IMR-90 (cell line): ENCODE measurements around the gene KIF1B.

Experiments used
- BHLHE40 ChIP-seq: fragments of 150-350 bp; IDR thresholded peaks from 2 replicates; pipeline ENCODE4 v1.6.1; 2016; ENCODE audit warnings: mild to moderate bottlenecking, low read depth, low read length
- CHD1 ChIP-seq: IDR thresholded peaks from 2 replicates; pipeline ENCODE4 v1.6.1; 2012; ENCODE audit warnings: low read depth, low read length, improper control_type of control experiment
- CTCF ChIP-seq: conservative IDR thresholded peaks from 2 replicates; pipeline ENCODE4 v1.5.1; 2012; ENCODE audit warnings: mild to moderate bottlenecking, low read depth, low read length, improper control_type of control experiment
- ELK1 ChIP-seq: fragments of 150-350 bp; IDR thresholded peaks from 2 replicates; pipeline ENCODE4 v1.6.1; 2016; ENCODE audit warnings: low read depth, mild to moderate bottlenecking, low read length, moderate library complexity, borderline replicate concordance
- FOS ChIP-seq: fragments of 150-350 bp; IDR thresholded peaks from 2 replicates; pipeline ENCODE4 v1.6.1; 2016; ENCODE audit warnings: low read depth, low read length
- MAFK ChIP-seq: IDR thresholded peaks from 2 replicates; pipeline ENCODE4 v1.6.1; 2012; ENCODE audit warnings: low read depth, low read length, improper control_type of control experiment
- MAZ ChIP-seq: IDR thresholded peaks from 2 replicates; pipeline ENCODE4 v1.6.1; 2012; ENCODE audit warnings: low read depth, mild to moderate bottlenecking, low read length, improper control_type of control experiment, moderate library complexity, borderline replicate concordance
- MXI1 ChIP-seq: IDR thresholded peaks from 2 replicates; pipeline ENCODE4 v1.6.1; 2012; ENCODE audit warnings: low read depth, mild to moderate bottlenecking, low read length, moderate library complexity, borderline replicate concordance
- NFE2L2 ChIP-seq: fragments of 150-350 bp; IDR thresholded peaks from 2 replicates; pipeline ENCODE4 v1.6.1; 2016; ENCODE audit warnings: low read depth, mild to moderate bottlenecking, low read length
- POLR2A ChIP-seq: IDR thresholded peaks from 2 replicates; pipeline ENCODE4 v1.6.1; 2012; ENCODE audit warnings: mild to moderate bottlenecking, low read depth, low read length
- RAD21 ChIP-seq: IDR thresholded peaks from 2 replicates; pipeline ENCODE4 v1.6.1; 2012; ENCODE audit warnings: low read length, improper control_type of control experiment
- RCOR1 ChIP-seq: IDR thresholded peaks from 2 replicates; pipeline ENCODE4 v1.6.1; 2012; ENCODE audit warnings: mild to moderate bottlenecking, low read length, improper control_type of control experiment; ENCODE audit not compliant: insufficient replicate concordance
- SMC3 ChIP-seq: fragments of 150-350 bp; IDR thresholded peaks from 2 replicates; pipeline ENCODE4 v1.6.1; 2016; ENCODE audit warnings: low read depth, mild to moderate bottlenecking, antibody characterized with exemption, low read length, moderate library complexity
- USF2 ChIP-seq: fragments of 150-350 bp; IDR thresholded peaks from 2 replicates; pipeline ENCODE4 v1.6.1; 2017; ENCODE audit warnings: mild to moderate bottlenecking, antibody characterized with exemption, low read length, low read depth

GRCh38 chr1:10360045-10360444 lies 149.7 kb downstream of the KIF1B start:
- TF ChIP-seq RAD21 (no peak), BHLHE40 (no peak), POLR2A (no peak), CTCF (no peak), MXI1 (no peak), RCOR1 (no peak), ELK1 (no peak), USF2 (no peak), MAZ (no peak), CHD1 (no peak), FOS (no peak), NFE2L2 (no peak), MAFK (no peak), SMC3 (no peak)
